ENCODE results near the gene GARRE1.

DNA sequence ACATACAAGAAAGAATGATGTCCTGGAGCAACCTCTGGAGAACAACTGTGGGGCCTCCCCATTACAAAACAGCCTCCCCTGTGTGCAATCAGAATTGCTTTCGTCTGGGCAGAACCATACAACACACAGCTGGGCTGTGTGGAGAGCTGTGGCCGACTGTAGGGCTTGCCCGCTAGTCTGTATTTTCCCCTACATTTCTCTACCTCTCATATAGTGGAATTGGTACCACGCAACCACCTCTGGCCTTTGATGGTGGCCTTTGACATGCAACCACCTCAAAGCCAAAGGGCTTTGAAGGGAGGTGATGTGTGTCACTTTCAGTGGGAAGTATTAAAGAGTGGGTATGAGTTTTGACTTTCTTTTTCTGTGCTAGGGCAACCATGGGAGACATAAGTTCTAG lies 34.0 kb downstream of the GARRE1 start:
- TF ChIP-seq, protein P1, sequence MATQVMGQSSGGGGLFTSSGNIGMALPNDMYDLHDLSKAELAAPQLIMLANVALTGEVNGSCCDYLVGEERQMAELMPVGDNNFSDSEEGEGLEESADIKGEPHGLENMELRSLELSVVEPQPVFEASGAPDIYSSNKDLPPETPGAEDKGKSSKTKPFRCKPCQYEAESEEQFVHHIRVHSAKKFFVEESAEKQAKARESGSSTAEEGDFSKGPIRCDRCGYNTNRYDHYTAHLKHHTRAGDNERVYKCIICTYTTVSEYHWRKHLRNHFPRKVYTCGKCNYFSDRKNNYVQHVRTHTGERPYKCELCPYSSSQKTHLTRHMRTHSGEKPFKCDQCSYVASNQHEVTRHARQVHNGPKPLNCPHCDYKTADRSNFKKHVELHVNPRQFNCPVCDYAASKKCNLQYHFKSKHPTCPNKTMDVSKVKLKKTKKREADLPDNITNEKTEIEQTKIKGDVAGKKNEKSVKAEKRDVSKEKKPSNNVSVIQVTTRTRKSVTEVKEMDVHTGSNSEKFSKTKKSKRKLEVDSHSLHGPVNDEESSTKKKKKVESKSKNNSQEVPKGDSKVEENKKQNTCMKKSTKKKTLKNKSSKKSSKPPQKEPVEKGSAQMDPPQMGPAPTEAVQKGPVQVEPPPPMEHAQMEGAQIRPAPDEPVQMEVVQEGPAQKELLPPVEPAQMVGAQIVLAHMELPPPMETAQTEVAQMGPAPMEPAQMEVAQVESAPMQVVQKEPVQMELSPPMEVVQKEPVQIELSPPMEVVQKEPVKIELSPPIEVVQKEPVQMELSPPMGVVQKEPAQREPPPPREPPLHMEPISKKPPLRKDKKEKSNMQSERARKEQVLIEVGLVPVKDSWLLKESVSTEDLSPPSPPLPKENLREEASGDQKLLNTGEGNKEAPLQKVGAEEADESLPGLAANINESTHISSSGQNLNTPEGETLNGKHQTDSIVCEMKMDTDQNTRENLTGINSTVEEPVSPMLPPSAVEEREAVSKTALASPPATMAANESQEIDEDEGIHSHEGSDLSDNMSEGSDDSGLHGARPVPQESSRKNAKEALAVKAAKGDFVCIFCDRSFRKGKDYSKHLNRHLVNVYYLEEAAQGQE (IDR thresholded peaks at IDR 0.05; ENCODE audit: low read depth), result no peak
- no peak for TF ChIP-seq TAF1 (IDR thresholded peaks at IDR 0.05; ENCODE audit: low read depth)
- TF ChIP-seq, protein P2, sequence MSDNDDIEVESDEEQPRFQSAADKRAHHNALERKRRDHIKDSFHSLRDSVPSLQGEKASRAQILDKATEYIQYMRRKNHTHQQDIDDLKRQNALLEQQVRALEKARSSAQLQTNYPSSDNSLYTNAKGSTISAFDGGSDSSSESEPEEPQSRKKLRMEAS (IDR thresholded peaks at IDR 0.05), result no peak
- no peak for TF ChIP-seq ZBTB7A (IDR thresholded peaks at IDR 0.05; ENCODE audit: low read depth)
- no peak for TF ChIP-seq EP300 (IDR thresholded peaks at IDR 0.05; ENCODE audit: borderline replicate concordance)
- TF ChIP-seq RAD21 (IDR thresholded peaks at IDR 0.05; ENCODE audit: low read depth), result no peak
- TF ChIP-seq CEBPB (IDR thresholded peaks at IDR 0.05), result no peak
- TF ChIP-seq EGR1 (IDR thresholded peaks at IDR 0.05), result no peak
- TF ChIP-seq FOXM1 (IDR thresholded peaks at IDR 0.05; ENCODE audit: borderline replicate concordance, low read depth), result no peak
- TF ChIP-seq TEAD4 (IDR thresholded peaks at IDR 0.05), result no peak
- no peak for TF ChIP-seq YY1 (IDR thresholded peaks at IDR 0.05; ENCODE audit: low read depth)
- no peak for TF ChIP-seq TCF12 (IDR thresholded peaks at IDR 0.05; ENCODE audit: low read depth)
- no peak for TF ChIP-seq CREB1 (IDR thresholded peaks at IDR 0.05; ENCODE audit: low read depth)
- TF ChIP-seq NFIC (IDR thresholded peaks at IDR 0.05), result no peak

Data from Ishikawa (cell line).